DOHH2 (cell line): ENCODE results near the gene PCCB.

Experiments used
- H3F3A ChIP-seq: fragments of 200-600 bp; sonication (generic), shearing (Covaris generic); 2 replicates; pipeline ENCODE4 v1.6.0; 2016; ENCODE audit warnings: antibody characterized with exemption, mild to moderate bottlenecking; ENCODE audit not compliant: control insufficient read depth, insufficient read depth
- H3K27ac ChIP-seq: fragments of 200-600 bp; sonication (generic); 2 replicates; pipeline ENCODE4 v1.5.1; 2014; ENCODE audit warnings: low read depth, mild to moderate bottlenecking, low read length, moderate library complexity
- H3K27me3 ChIP-seq: fragments of 200-600 bp; sonication (generic); 2 replicates; pipeline ENCODE4 v1.6.1; 2014; ENCODE audit warnings: mild to moderate bottlenecking, low read length, mixed read lengths; ENCODE audit not compliant: control insufficient read depth
- H3K36me3 ChIP-seq: fragments of 200-600 bp; sonication (generic); 2 replicates; pipeline ENCODE4 v1.6.1; 2014; ENCODE audit warnings: mild to moderate bottlenecking, low read length, moderate library complexity, mixed read lengths; ENCODE audit not compliant: control insufficient read depth
- H3K4me1 ChIP-seq: fragments of 200-600 bp; sonication (generic); 2 replicates; pipeline ENCODE4 v1.6.1; 2014; ENCODE audit warnings: mild to moderate bottlenecking, low read length, mixed read lengths; ENCODE audit not compliant: control insufficient read depth
- H3K4me2 ChIP-seq: fragments of 200-600 bp; sonication (generic); 2 replicates; pipeline ENCODE4 v1.6.0; 2014; ENCODE audit warnings: mild to moderate bottlenecking, low read length, moderate library complexity
- H3K4me3 ChIP-seq: fragments of 200-600 bp; sonication (generic); 2 replicates; pipeline ENCODE4 v1.5.1; 2014; ENCODE audit warnings: mild to moderate bottlenecking, low read length, mixed read lengths
- H3K79me2 ChIP-seq: fragments of 200-600 bp; sonication (generic); 2 replicates; pipeline ENCODE4 v1.6.1; 2014; ENCODE audit warnings: mild to moderate bottlenecking, low read length, mixed read lengths; ENCODE audit not compliant: control insufficient read depth
- H3K9me2 ChIP-seq: fragments of 200-600 bp; sonication (generic); replicated peaks from 2 replicates; pipeline ENCODE4 v1.6.1; 2014; ENCODE audit warnings: mild to moderate bottlenecking, low read length, mixed read lengths; ENCODE audit not compliant: control insufficient read depth
- H3K9me3 ChIP-seq: fragments of 200-600 bp; sonication (generic); 2 replicates; pipeline ENCODE4 v1.6.1; 2014; ENCODE audit warnings: antibody characterized with exemption, low read length, mixed read lengths; ENCODE audit not compliant: control insufficient read depth, insufficient read depth
- H4K20me1 ChIP-seq: fragments of 200-600 bp; sonication (generic); 2 replicates; pipeline ENCODE4 v1.6.0; 2014; ENCODE audit warnings: low read depth, mild to moderate bottlenecking, antibody characterized with exemption, low read length, moderate library complexity; ENCODE audit not compliant: control insufficient read depth, insufficient read depth
- EZH2phosphoT487 ChIP-seq: fragments of 200-600 bp; sonication (generic); IDR thresholded peaks from 2 replicates; pipeline ENCODE4 v1.6.1; 2017; ENCODE audit warnings: borderline replicate concordance, mild to moderate bottlenecking, antibody characterized with exemption, low read length, moderate library complexity, mixed read lengths
- TF ChIP-seq, protein P1 (sequence below): fragments of 200-600 bp; sonication (generic); IDR thresholded peaks from one replicate; pipeline ENCODE4 v1.5.1; 2014; ENCODE audit warnings: antibody characterized with exemption, mild to moderate bottlenecking, low read depth, low read length; ENCODE audit not compliant: poor library complexity, severe bottlenecking

Gene PCCB

DNA sequence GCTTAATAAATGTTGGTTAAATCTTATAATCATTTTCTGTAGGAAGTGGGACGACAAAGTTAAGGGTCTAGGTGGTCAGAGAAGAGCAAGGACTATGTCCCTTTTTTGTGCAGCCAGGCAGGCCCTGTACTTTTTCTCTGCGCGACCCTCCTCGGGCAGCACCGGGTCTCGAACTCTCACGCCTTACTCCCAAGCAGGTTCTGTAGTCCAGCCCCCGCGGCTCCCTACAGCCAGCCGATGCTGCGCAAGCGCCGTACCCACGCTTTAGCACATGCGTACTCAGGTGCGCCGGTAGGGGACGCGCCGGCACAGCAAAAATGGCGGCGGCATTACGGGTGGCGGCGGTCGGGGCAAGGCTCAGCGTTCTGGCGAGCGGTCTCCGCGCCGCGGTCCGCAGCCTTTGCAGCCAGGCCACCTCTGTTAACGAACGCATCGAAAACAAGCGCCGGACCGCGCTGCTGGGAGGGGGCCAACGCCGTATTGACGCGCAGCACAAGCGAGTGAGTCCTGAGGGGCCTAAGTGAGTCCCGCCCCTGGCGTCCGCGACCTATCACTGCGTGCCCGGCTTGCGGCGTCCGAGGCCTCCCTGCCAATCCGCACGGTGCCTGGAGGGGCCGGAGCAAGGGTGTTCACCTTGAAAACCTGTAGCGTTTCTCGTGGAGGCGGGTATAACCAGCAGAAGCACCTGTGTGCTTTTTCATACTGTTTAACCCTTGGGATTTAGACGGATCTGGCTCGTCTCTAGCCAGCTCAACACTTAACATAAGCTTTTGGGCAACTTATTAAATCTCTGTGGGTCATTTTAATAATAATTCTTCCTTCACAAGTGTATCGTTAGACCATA is at the start of gene PCCB:
Gene PCCB, plus strand, starts transcription at position 282 of the 844 bp plus-strand sequence. Its CDS starts 36 bp downstream, at position 318.
- Histone ChIP-seq H3F3A (peaks cover 8% of the 10 kb centered on the region; the same call in 1 of the 2 replicates), H3K4me2 (peak within 1 kb of the TSS; percentile 87), H3K27ac (peak within 1 kb of the TSS; percentile 81), H3K4me1 (peaks cover 45% of the 10 kb centered on the region), H3K9me3 (no peaks in the 10 kb centered on the region), H3K4me3 (peak within 1 kb of the TSS; percentile 83), H3K9me2 (no peaks in the 10 kb centered on the region), H3K27me3 (no peaks in the 10 kb centered on the region), H3K36me3 (no peaks in the 10 kb centered on the region), H4K20me1 (no peaks in the 10 kb centered on the region), H3K79me2 (peaks cover 32% of the 10 kb centered on the region)
- TF ChIP-seq EZH2phosphoT487 = no peak
- TF ChIP-seq, protein P1, sequence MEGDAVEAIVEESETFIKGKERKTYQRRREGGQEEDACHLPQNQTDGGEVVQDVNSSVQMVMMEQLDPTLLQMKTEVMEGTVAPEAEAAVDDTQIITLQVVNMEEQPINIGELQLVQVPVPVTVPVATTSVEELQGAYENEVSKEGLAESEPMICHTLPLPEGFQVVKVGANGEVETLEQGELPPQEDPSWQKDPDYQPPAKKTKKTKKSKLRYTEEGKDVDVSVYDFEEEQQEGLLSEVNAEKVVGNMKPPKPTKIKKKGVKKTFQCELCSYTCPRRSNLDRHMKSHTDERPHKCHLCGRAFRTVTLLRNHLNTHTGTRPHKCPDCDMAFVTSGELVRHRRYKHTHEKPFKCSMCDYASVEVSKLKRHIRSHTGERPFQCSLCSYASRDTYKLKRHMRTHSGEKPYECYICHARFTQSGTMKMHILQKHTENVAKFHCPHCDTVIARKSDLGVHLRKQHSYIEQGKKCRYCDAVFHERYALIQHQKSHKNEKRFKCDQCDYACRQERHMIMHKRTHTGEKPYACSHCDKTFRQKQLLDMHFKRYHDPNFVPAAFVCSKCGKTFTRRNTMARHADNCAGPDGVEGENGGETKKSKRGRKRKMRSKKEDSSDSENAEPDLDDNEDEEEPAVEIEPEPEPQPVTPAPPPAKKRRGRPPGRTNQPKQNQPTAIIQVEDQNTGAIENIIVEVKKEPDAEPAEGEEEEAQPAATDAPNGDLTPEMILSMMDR = peak; percentile 69

DNA sequence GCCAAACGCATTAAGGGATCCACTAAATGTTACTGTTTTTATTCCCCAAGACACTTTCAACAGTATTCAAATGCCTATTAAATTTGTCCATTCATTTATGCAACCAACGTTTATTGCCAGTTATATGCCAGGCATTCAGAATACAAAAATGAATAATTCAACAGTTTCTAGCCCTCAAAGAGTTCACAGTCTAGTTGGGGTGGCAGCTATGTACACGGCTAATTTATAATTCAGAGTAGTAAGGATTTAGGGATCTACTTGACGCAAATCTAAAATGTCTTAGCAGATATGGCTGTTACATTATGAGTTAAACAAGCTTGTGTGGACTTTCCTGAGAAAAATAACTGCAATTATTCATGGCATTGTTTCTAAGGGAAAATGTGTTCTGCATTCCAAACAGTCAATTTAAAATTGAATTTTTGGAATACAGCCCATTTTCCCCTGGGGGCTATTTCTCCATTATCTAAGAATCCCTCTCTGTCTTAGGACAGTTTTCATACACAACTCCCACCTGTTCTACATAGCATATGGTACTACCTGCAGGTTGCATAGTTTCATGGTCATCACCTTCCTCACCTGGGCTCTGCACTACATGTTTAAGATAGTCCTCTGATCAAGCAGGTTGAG is 42.5 kb upstream of the PCCB start:
- no peaks in the 10 kb centered on the region for H3F3A ChIP-seq
- no peak overlapping the region for H3K4me3 ChIP-seq
- no peaks in the 10 kb centered on the region for H3K9me3 ChIP-seq
- TF ChIP-seq, protein P1 = no peak
- TF ChIP-seq EZH2phosphoT487 = no peak
- H3K9me2 ChIP-seq = no peaks in the 10 kb centered on the region
- H4K20me1 ChIP-seq = no peaks in the 10 kb centered on the region
- peaks cover 29% of the 10 kb centered on the region for H3K27me3 ChIP-seq
- no peak overlapping the region for H3K27ac ChIP-seq
- no peak overlapping the region for H3K4me2 ChIP-seq
- no peaks in the 10 kb centered on the region for H3K79me2 ChIP-seq
- no peaks in the 10 kb centered on the region for H3K4me1 ChIP-seq
- no peaks in the 10 kb centered on the region for H3K36me3 ChIP-seq

DNA sequence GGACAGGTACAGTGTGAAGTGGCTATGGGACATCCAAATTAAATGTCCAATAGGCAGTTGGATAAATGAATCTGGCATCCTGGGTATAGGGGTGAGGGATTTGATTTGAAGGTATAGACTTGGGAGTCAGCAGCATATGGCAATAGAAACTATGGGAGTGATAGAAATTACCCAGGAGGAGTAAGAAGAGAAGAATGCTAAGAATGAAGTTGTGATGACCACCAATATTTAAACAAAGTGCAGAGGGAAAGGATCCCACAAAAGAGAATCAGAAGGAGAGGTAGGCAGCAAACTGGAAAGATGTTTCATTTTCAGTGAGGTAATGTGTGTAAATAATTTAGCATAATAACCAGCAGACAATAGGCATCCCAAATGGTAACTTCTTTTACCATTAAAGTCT is 40.2 kb upstream of the PCCB start:
- Histone ChIP-seq H3K4me1 (no peaks in the 10 kb centered on the region), H3F3A (no peaks in the 10 kb centered on the region), H3K27me3 (peaks cover 29% of the 10 kb centered on the region), H3K4me3 (no peak overlapping the region), H3K9me2 (no peaks in the 10 kb centered on the region), H3K79me2 (no peaks in the 10 kb centered on the region), H3K27ac (no peak overlapping the region), H3K9me3 (no peaks in the 10 kb centered on the region), H3K4me2 (no peak overlapping the region), H3K36me3 (no peaks in the 10 kb centered on the region), H4K20me1 (no peaks in the 10 kb centered on the region)
- no peak for TF ChIP-seq EZH2phosphoT487
- TF ChIP-seq, protein P1 = no peak
